GM12892 (cell line): ENCODE measurements around the gene LCP2.

Source experiments
- POLR2A ChIP-seq: IDR thresholded peaks from 2 replicates; pipeline ENCODE4 v1.6.1; 2011; ENCODE audit warnings: low read depth, low read length, control low read depth
- POLR2AphosphoS5 ChIP-seq: IDR thresholded peaks from 2 replicates; pipeline ENCODE4 v1.6.1; 2011; ENCODE audit warnings: low read depth, low read length, control low read depth
- TAF1 ChIP-seq: IDR thresholded peaks from 2 replicates; pipeline ENCODE4 v1.6.1; 2011; ENCODE audit warnings: low read depth, mild to moderate bottlenecking, control low read depth, low read length, borderline replicate concordance

GRCh38 chr5:170292179-170293104 is 5.1 kb downstream of the LCP2 start:
- TF ChIP-seq POLR2A: no peak
- no peak for TF ChIP-seq POLR2AphosphoS5
- TF ChIP-seq TAF1: no peak
